Muscle layer of colon (tissue), 2 donors: ENCODE measurements around the gene NAGLU.

Experiments used
- H3K27ac ChIP-seq: one replicate; pipeline ENCODE4 v1.7.0; 2013; ENCODE audit warnings: low read depth, mild to moderate bottlenecking, low read length, moderate library complexity
- H3K27me3 ChIP-seq, 2 donors: one replicate each; pipeline ENCODE4 v1.7.0; 2013; ENCODE audit warnings: low read length in 2 of 2, mild to moderate bottlenecking in 2 of 2; ENCODE audit not compliant: insufficient read depth in 2 of 2, control insufficient read depth in 1 of 2
- H3K36me3 ChIP-seq: one replicate; pipeline ENCODE4 v1.7.0; 2013; ENCODE audit warnings: mild to moderate bottlenecking, low read length; ENCODE audit not compliant: insufficient read depth
- H3K4me1 ChIP-seq: one replicate; pipeline ENCODE4 v1.7.0; 2013; ENCODE audit warnings: mild to moderate bottlenecking, low read length; ENCODE audit not compliant: insufficient read depth
- H3K4me3 ChIP-seq, 2 donors: one replicate each; pipeline ENCODE4 v1.7.0; 2013; ENCODE audit warnings: low read length in 2 of 2, low read depth in 1 of 2, mild to moderate bottlenecking in 1 of 2, moderate library complexity in 1 of 2
- H3K9ac ChIP-seq: one replicate; pipeline ENCODE4 v1.7.0; 2013; ENCODE audit warnings: low read length
- H3K9me3 ChIP-seq: one replicate; pipeline ENCODE4 v1.7.0; 2013; ENCODE audit warnings: mild to moderate bottlenecking, low read length
- donor health status: abdominal sarcoma.
- donor health status: Adenocarcinoma of cecum.

The NAGLU gene

GRCh38 chr17:42585353-42585752, 49.3 kb downstream of the NAGLU start:
- Histone ChIP-seq H3K27ac (no peak overlapping the region), H3K4me1 (peaks cover 7% of the 10 kb centered on the region), H3K4me3 (no peak overlapping the region), H3K27me3 (no peaks in the 10 kb centered on the region), H3K9ac (no peak overlapping the region), H3K36me3 (peaks cover 86% of the 10 kb centered on the region), H3K9me3 (no peaks in the 10 kb centered on the region)

DNA sequence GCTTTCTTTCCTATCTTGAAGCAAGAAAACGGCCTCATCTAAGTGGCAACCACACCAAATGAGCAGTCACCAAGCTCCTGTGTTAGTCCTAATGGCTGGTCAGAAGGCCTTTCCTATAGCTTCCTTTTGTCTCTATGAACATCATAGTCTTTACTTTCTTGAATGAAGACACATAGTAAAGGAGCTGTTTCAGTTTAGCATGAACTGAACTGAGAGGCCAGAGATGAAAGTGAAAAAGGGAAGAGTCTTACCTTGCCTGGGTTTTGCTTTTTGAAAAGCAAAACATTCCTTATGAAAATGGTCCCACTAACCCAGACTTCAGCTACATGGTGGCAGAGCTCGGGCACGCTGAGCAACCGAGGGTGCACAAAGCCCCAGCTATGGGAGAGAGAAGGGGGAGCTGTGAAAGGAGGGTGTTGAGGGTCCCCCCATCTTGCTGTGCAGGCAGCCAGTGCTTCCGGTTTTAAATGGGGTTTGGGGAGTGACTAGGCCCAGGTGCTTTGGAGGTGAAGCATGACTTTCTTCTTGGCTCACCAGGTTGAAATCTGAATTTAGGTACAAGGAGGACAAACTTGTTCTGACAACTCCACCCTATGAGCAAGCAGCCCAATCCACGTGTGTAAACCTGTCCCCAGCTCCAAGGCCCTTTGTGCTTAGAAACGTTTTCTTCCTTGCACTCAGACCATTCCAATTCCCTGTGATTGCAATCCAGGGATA, 50.6 kb downstream of the NAGLU start:
- H3K9ac ChIP-seq = no peak overlapping the region
- H3K4me3 ChIP-seq = no peak overlapping the region
- H3K36me3 ChIP-seq = peaks cover 87% of the 10 kb centered on the region
- H3K27ac ChIP-seq = no peak overlapping the region
- no peaks in the 10 kb centered on the region for H3K27me3 ChIP-seq
- H3K4me1 ChIP-seq = peaks cover 7% of the 10 kb centered on the region
- H3K9me3 ChIP-seq = no peaks in the 10 kb centered on the region

DNA sequence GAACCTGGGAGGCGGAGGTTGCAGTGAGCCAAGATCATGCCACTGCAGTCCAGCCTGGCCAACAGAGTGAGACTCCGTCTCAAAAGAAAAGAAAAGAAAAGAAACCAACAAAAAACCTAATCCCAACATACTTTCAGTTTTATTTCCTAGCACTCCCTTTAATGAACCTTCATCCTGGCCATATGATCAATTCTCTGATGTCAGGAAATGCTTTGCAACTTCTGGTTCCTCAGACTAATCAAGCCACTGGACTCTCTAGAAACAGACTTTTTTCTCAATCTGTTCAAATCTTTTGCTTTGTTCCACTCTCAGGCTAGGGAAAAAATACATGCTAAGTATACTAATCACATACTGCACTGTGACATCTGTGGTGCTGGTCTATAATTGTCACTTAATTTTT, 54.8 kb downstream of the NAGLU start:
- H3K27me3 ChIP-seq = no peaks in the 10 kb centered on the region
- no peak overlapping the region for H3K27ac ChIP-seq
- H3K4me1 ChIP-seq = no peaks in the 10 kb centered on the region
- H3K9me3 ChIP-seq = no peaks in the 10 kb centered on the region
- peaks cover 49% of the 10 kb centered on the region for H3K36me3 ChIP-seq
- no peak overlapping the region for H3K9ac ChIP-seq
- no peak overlapping the region for H3K4me3 ChIP-seq

- Histone ChIP-seq H3K4me1 (no peaks in the 10 kb centered on the region), H3K4me3 (no peak overlapping the region), H3K27ac (no peak overlapping the region), H3K27me3 (no peaks in the 10 kb centered on the region), H3K9me3 (no peaks in the 10 kb centered on the region), H3K9ac (no peak overlapping the region), H3K36me3 (peaks cover 44% of the 10 kb centered on the region)
These were observed 55.4 kb downstream of the NAGLU start for GRCh38 chr17:42591411-42591810.
